HepG2 (cell line): ENCODE data around the gene CR1L. TPM values are rescaled to one million over a fixed set of nuclear protein-coding genes. Genes with fewer than 3 reads are reported as not detected.

ENCODE experiments used
- ATAC-seq: fragments of 200-7000 bp; cut with Tn5 transposase; 3 replicates; pipeline ENCODE4 v1.9.1; 2020; ENCODE audit warnings: mild to moderate bottlenecking, moderate library complexity
- BruUV-seq: library from RNA; stranded (reverse); fragments of 400-500 nt; replicated peaks from 2 replicates; lab custom pipeline; 2021; lab: Mats Ljungman, UMichigan
- CTCF ChIA-PET: fragments of 300-600 bp; formaldehyde crosslinking; extraction: SDS; loops from one replicate; lab custom pipeline; 2021; ENCODE audit warnings: low total read pairs, inconsistent platforms, low intra/inter-chr PET ratio; lab: Yijun Ruan, JAX
- POLR2A ChIA-PET: fragments of 350-600 bp; sonication (Branson Sonifier 250); formaldehyde crosslinking; loops from one replicate; lab custom pipeline; 2020; ENCODE audit warnings: antibody characterized with exemption, inconsistent platforms; lab: Yijun Ruan, JAX
- DNase-seq: peaks from one replicate; pipeline ENCODE4 v3.0.0-alpha.2; 2015; ENCODE audit warnings: low spot score
- FAIRE-seq: peaks from 3 replicates; lab custom pipeline; 2011; peaks lifted over from hg19 to GRCh38; lab: Jason Lieb, UNC
- H2AFZ ChIP-seq: one replicate; pipeline ENCODE4 v1.6.1; 2011; ENCODE audit warnings: low read length, inconsistent platforms
- H3K27ac ChIP-seq: fragments of 300-600 bp; 3 replicates; pipeline ENCODE4 v1.8.0; 2011; ENCODE audit warnings: mixed run types, mild to moderate bottlenecking, mixed read lengths, low read length, inconsistent platforms; ENCODE audit not compliant: insufficient read depth; ENCODE audit errors: extremely low read length
- H3K27me3 ChIP-seq, 2 experiments: fragments of 200-600 bp in 1 of 2; 2 replicates in 1 of 2; 3 replicates in 1 of 2; pipeline versions ENCODE4 v1.6.0 to v1.8.0; 2011; ENCODE audit warnings: low read length in 2 of 2, mild to moderate bottlenecking in 2 of 2, moderate library complexity in 2 of 2, inconsistent platforms in 1 of 2; ENCODE audit not compliant: insufficient read depth in 2 of 2, control insufficient read depth in 1 of 2
- H3K36me3 ChIP-seq, 2 experiments: fragments of 200-600 bp in 1 of 2; replicated peaks in 1 of 2; 2 replicates in 1 of 2; 3 replicates in 1 of 2; pipeline versions ENCODE4 v1.5.1 to v1.8.0; 2011; ENCODE audit warnings: low read length in 2 of 2, inconsistent platforms in 1 of 2; ENCODE audit not compliant: insufficient read depth in 2 of 2, control insufficient read depth in 1 of 2
- H3K4me1 ChIP-seq: 2 replicates; pipeline ENCODE4 v1.5.1; 2012; ENCODE audit warnings: low read length, inconsistent platforms; ENCODE audit not compliant: insufficient read depth
- H3K4me2 ChIP-seq: 2 replicates; pipeline ENCODE4 v1.6.0; 2011; ENCODE audit warnings: low read depth, low read length, inconsistent platforms
- H3K4me3 ChIP-seq, 3 experiments: fragments of 200-600 bp in 1 of 3; sonication (generic), shearing (Covaris generic) in 1 of 3; replicated peaks in 1 of 3; 2 replicates each; pipeline ENCODE4 v1.5.1; 2011 to 2016; ENCODE audit warnings: low read length in 3 of 3, inconsistent platforms in 2 of 3, low read depth in 2 of 3, mild to moderate bottlenecking in 2 of 3, control low read depth in 1 of 3, mixed read lengths in 1 of 3; ENCODE audit not compliant: insufficient read depth in 1 of 3
- H3K79me2 ChIP-seq: one replicate; pipeline ENCODE4 v1.6.1; 2011; ENCODE audit warnings: low read length, inconsistent platforms; ENCODE audit not compliant: insufficient read depth
- H3K9ac ChIP-seq: 2 replicates; pipeline ENCODE4 v1.6.0; 2011; ENCODE audit warnings: mild to moderate bottlenecking, low read depth, low read length, inconsistent platforms; ENCODE audit not compliant: insufficient read depth
- H3K9me3 ChIP-seq: 2 replicates; pipeline ENCODE4 v1.5.1; 2012; ENCODE audit warnings: mild to moderate bottlenecking, low read length
- H4K20me1 ChIP-seq: 2 replicates; pipeline ENCODE4 v1.6.0; 2011; ENCODE audit warnings: inconsistent platforms, mild to moderate bottlenecking, low read length, moderate library complexity; ENCODE audit not compliant: insufficient read depth
- ARID2 ChIP-seq: sonication (generic); formaldehyde crosslinking; IDR thresholded peaks from 2 replicates; pipeline ENCODE4 v1.8.1; 2022; ENCODE audit warnings: mild to moderate bottlenecking, missing genetic modification reagents, borderline replicate concordance
- ARNT2 ChIP-seq: sonication (generic); formaldehyde crosslinking; IDR thresholded peaks from 2 replicates; pipeline ENCODE4 v1.8.0; 2022; ENCODE audit warnings: mild to moderate bottlenecking, low read depth, missing genetic modification reagents, moderate library complexity
- CHD4 ChIP-seq: fragments of 200-600 bp; sonication (generic); IDR thresholded peaks from 2 replicates; pipeline ENCODE4 v1.7.0; 2017; ENCODE audit warnings: mild to moderate bottlenecking, low read length, borderline replicate concordance
- WGBS: methylation state at CpG from one replicate; pipeline ENCODE4 v1.1.6; 2017; ENCODE audit warnings: low lambda C conversion rate; 5-methylcytosine and 5-hydroxymethylcytosine counted together
- in situ Hi-C: cut with HindIII; loops from 2 replicates; pipeline ENCODE4 v1.10.0; 2017; ENCODE audit warnings: low pct_unique_long_range_greater_than_20kb; ENCODE audit not compliant: extremely low pct_ligation_motif_present
- intact Hi-C: fragments of 100-400 bp; cut with micrococcal nuclease; formaldehyde crosslinking; loops from one replicate; pipeline ENCODE4 v1.10.0; 2022; ENCODE audit not compliant: unreplicated experiment
- polyA plus RNA-seq, 8 experiments: library from polyadenylated mRNA; depleted of rRNA in 3 of 8; stranded (reverse) in 7 of 8; unstranded in 1 of 8; fragments of >200 nt; fragmentation: Illumina TruSeq in 4 of 8; extraction: Trizol in 4 of 8; gene quantifications; 2 replicates each; pipeline versions ENCODE4 v1.2.1 to v1.2.3, GENCODE V29; 2011 to 2016; ENCODE audit warnings: low read depth in 4 of 8, missing spikeins in 1 of 8, mixed read lengths in 1 of 8; ENCODE audit not compliant: insufficient read depth in 1 of 8
- total RNA-seq, 5 experiments: library from RNA; depleted of rRNA; stranded (reverse); fragments of >200 nt; fragmentation: Illumina TruSeq; extraction: Trizol; gene quantifications; 2 replicates each; pipeline ENCODE4 v1.2.3, GENCODE V29; 2016; ENCODE audit warnings: low read depth in 1 of 5
- TF ChIP-seq, protein P1 (sequence below): sonication (generic); formaldehyde crosslinking; IDR thresholded peaks from 2 replicates; pipeline ENCODE4 v1.4.0; 2020; ENCODE audit warnings: missing genetic modification reagents, low read depth, mild to moderate bottlenecking, borderline replicate concordance

CR1L gene
- total and polyA plus RNA-seq, 2 of the 13 experiments (the other 11 are each of a cell fraction or from before 2014, with no cell fraction given) = not detected

GRCh38 chr1:207745839-207746767 is 101.2 kb downstream of the CR1L start:
- 54% methylated on average over 6 of the region's 6 CpGs for WGBS
- H3K4me2 ChIP-seq = no peak overlapping the region
- DNase-seq (no peak), FAIRE-seq (no peak), ATAC-seq (no peak)
- H3K4me1 ChIP-seq = peaks cover 44% of the 10 kb centered on the region
- no TSS peak for BruUV-seq
- no peak overlapping the region for H2AFZ ChIP-seq
- in situ Hi-C loops (no loop called here), intact Hi-C loops (no loop called here)
- no peaks in the 10 kb centered on the region; a peak in 1 of 5 replicates for H3K27me3 ChIP-seq
- no peaks in the 10 kb centered on the region for H4K20me1 ChIP-seq
- no peak for TF ChIP-seq ARNT2 (CRISPR knock-in tag)
- TF ChIP-seq, protein P1, sequence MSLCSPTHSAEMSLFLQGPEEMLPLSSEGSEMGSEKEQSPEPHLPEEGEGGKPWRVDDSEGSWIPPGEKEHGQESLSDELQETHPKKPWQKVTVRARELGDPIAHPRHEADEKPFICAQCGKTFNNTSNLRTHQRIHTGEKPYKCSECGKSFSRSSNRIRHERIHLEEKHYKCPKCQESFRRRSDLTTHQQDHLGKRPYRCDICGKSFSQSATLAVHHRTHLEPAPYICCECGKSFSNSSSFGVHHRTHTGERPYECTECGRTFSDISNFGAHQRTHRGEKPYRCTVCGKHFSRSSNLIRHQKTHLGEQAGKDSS = no peak
- no peaks in the 10 kb centered on the region for H3K36me3 ChIP-seq
- ChIA-PET POLR2A (no interaction called here), CTCF (no interaction called here)
- no peak overlapping the region for H3K4me3 ChIP-seq
- peaks cover 4% of the 10 kb centered on the region for H3K79me2 ChIP-seq
- H3K9ac ChIP-seq = no peak overlapping the region
- no peak overlapping the region for H3K27ac ChIP-seq
- H3K9me3 ChIP-seq = no peaks in the 10 kb centered on the region

GRCh38 chr1:207747627-207748492 is 102.9 kb downstream of the CR1L start:
- ATAC-seq (no peak), DNase-seq (no peak), FAIRE-seq (no peak)
- ChIA-PET POLR2A (interaction anchor here (0.6 kb wide), 1 partner anchor 10 kb away, joined by 3 read pairs; no protein-coding TSS in a partner anchor), CTCF (no interaction called here)
- Histone ChIP-seq H3K4me2 (no peak overlapping the region), H3K4me3 (no peak overlapping the region), H3K9ac (no peak overlapping the region), H3K9me3 (no peaks in the 10 kb centered on the region), H2AFZ (no peak overlapping the region), H3K4me1 (peaks cover 46% of the 10 kb centered on the region), H3K27me3 (no peaks in the 10 kb centered on the region; a peak in 2 of 5 replicates), H3K27ac (no peak overlapping the region), H4K20me1 (peaks cover under 1% of the 10 kb centered on the region; the same call in 1 of the 2 replicates), H3K79me2 (peaks cover 14% of the 10 kb centered on the region), H3K36me3 (no peaks in the 10 kb centered on the region)
- in situ Hi-C loops (no loop called here), intact Hi-C loops (no loop called here)
- BruUV-seq = no TSS peak
- no peak for TF ChIP-seq ARID2 (CRISPR knock-in tag)
- no peak for TF ChIP-seq CHD4
- 86% methylated on average over 15 of the region's 15 CpGs for WGBS
